SJCRH30 (cell line): ENCODE measurements around the gene IFITM1. TPM values are rescaled to one million over a fixed set of nuclear protein-coding genes. Genes with fewer than 3 reads are reported as not detected.

Experiments
- DNase-seq, 2 experiments: peaks; one replicate each; pipeline ENCODE4 v3.0.0-alpha.2; 2015 to 2020
- H3K27ac ChIP-seq: fragments of 250-450 bp; sonication (Bioruptor Pico); 2 replicates; pipeline ENCODE4 v1.5.1; 2020; ENCODE audit warnings: mild to moderate bottlenecking, moderate library complexity
- H3K27me3 ChIP-seq: fragments of 250-450 bp; sonication (Bioruptor Pico); 2 replicates; pipeline ENCODE4 v1.5.1; 2020; ENCODE audit warnings: mild to moderate bottlenecking, moderate library complexity
- H3K36me3 ChIP-seq: fragments of 250-450 bp; sonication (Bioruptor Pico); 2 replicates; pipeline ENCODE4 v1.5.1; 2020; ENCODE audit warnings: mild to moderate bottlenecking, moderate library complexity
- H3K4me1 ChIP-seq: fragments of 250-450 bp; sonication (Bioruptor Pico); 2 replicates; pipeline ENCODE4 v1.5.1; 2020; ENCODE audit warnings: mild to moderate bottlenecking, moderate library complexity
- H3K4me3 ChIP-seq: fragments of 250-450 bp; sonication (Bioruptor Pico); 2 replicates; pipeline ENCODE4 v1.5.1; 2020; ENCODE audit warnings: mild to moderate bottlenecking, moderate library complexity
- H3K9me3 ChIP-seq: fragments of 250-450 bp; sonication (Bioruptor Pico); replicated peaks from 2 replicates; pipeline ENCODE4 v1.5.1; 2020; ENCODE audit warnings: mild to moderate bottlenecking, moderate library complexity
- total RNA-seq: library from RNA; depleted of rRNA; stranded (reverse); fragments of >200 nt; shearing (Covaris generic); gene quantifications from 2 replicates; pipeline ENCODE4 v1.2.3, GENCODE V29; 2014

The IFITM1 gene
- total RNA-seq, 1 experiment from 2014 or later = 7.4 TPM

GRCh38 chr11:296171-297050 is 17.4 kb upstream of the IFITM1 start:
- Histone ChIP-seq H3K36me3 (no peaks in the 10 kb centered on the region), H3K27me3 (no peaks in the 10 kb centered on the region), H3K27ac (no peak overlapping the region), H3K4me3 (no peak overlapping the region), H3K4me1 (peaks cover 14% of the 10 kb centered on the region; the same call in 1 of the 2 replicates), H3K9me3 (no peaks in the 10 kb centered on the region)
- no peak for DNase-seq

GRCh38 chr11:297051-297585 is 16.7 kb upstream of the IFITM1 start:
- no peaks in the 10 kb centered on the region for H3K36me3 ChIP-seq
- H3K27ac ChIP-seq = no peak overlapping the region
- DNase-seq = no peak
- H3K4me3 ChIP-seq = no peak overlapping the region
- H3K4me1 ChIP-seq = peaks cover 14% of the 10 kb centered on the region; the same call in 1 of the 2 replicates
- no peaks in the 10 kb centered on the region for H3K27me3 ChIP-seq
- H3K9me3 ChIP-seq = no peaks in the 10 kb centered on the region

GRCh38 chr11:297586-298405 is 16.0 kb upstream of the IFITM1 start:
- Histone ChIP-seq H3K27me3 (no peaks in the 10 kb centered on the region), H3K27ac (no peak overlapping the region), H3K36me3 (no peaks in the 10 kb centered on the region), H3K9me3 (no peaks in the 10 kb centered on the region), H3K4me1 (peaks cover 14% of the 10 kb centered on the region; the same call in 1 of the 2 replicates), H3K4me3 (no peak overlapping the region)
- DNase-seq = peak; percentile 40 to 45

GRCh38 chr11:298406-299065 is 15.3 kb upstream of the IFITM1 start:
- peaks cover 14% of the 10 kb centered on the region; the same call in 1 of the 2 replicates for H3K4me1 ChIP-seq
- no peak overlapping the region for H3K4me3 ChIP-seq
- no peak for DNase-seq
- no peaks in the 10 kb centered on the region for H3K9me3 ChIP-seq
- H3K27me3 ChIP-seq = no peaks in the 10 kb centered on the region
- no peak overlapping the region for H3K27ac ChIP-seq
- no peaks in the 10 kb centered on the region for H3K36me3 ChIP-seq

- H3K4me1 ChIP-seq = peaks cover 14% of the 10 kb centered on the region; the same call in 1 of the 2 replicates
- no peak within 1 kb of the TSS for H3K4me3 ChIP-seq
- H3K9me3 ChIP-seq = no peaks in the 10 kb centered on the region
- H3K27ac ChIP-seq = no peak within 1 kb of the TSS
- H3K36me3 ChIP-seq = no peaks in the 10 kb centered on the region
- no peaks in the 10 kb centered on the region for H3K27me3 ChIP-seq
- no peak for DNase-seq
Observed at GRCh38 chr11:299081-299891, 14.6 kb upstream of the IFITM1 start, which contains the start of gene IFITM5. Gene IFITM5 (minus strand): TSS chr11:299526. CDS start chr11:299490, 36 bp downstream.

- Histone ChIP-seq H3K27me3 (no peaks in the 10 kb centered on the region), H3K27ac (no peak overlapping the region), H3K4me3 (no peak overlapping the region), H3K9me3 (no peaks in the 10 kb centered on the region), H3K4me1 (peaks cover 14% of the 10 kb centered on the region; the same call in 1 of the 2 replicates), H3K36me3 (no peaks in the 10 kb centered on the region)
- DNase-seq = peak; percentile 87 to 88
Observed at GRCh38 chr11:299951-300735, 13.7 kb upstream of the IFITM1 start.

GRCh38 chr11:303363-303762 is 10.5 kb upstream of the IFITM1 start:
- Histone ChIP-seq H3K27me3 (no peaks in the 10 kb centered on the region), H3K4me3 (no peak overlapping the region), H3K36me3 (no peaks in the 10 kb centered on the region), H3K4me1 (peaks cover 15% of the 10 kb centered on the region), H3K9me3 (no peaks in the 10 kb centered on the region), H3K27ac (no peak overlapping the region)
- no peak for DNase-seq

- no peaks in the 10 kb centered on the region for H3K27me3 ChIP-seq
- no peak overlapping the region for H3K27ac ChIP-seq
- DNase-seq = no peak
Observed at GRCh38 chr11:304061-304506, 9.8 kb upstream of the IFITM1 start.

GRCh38 chr11:304915-305843 is 8.7 kb upstream of the IFITM1 start:
- no peaks in the 10 kb centered on the region for H3K9me3 ChIP-seq
- no peak overlapping the region for H3K4me3 ChIP-seq
- H3K4me1 ChIP-seq = peaks cover 13% of the 10 kb centered on the region
- peak in 1 of 2 experiments; percentile 63 for DNase-seq
- no peaks in the 10 kb centered on the region for H3K36me3 ChIP-seq
- no peaks in the 10 kb centered on the region for H3K27me3 ChIP-seq
- H3K27ac ChIP-seq = no peak overlapping the region

More at GRCh38 chr11:304061-304506, 9.8 kb upstream of the IFITM1 start:
- Histone ChIP-seq H3K4me1 (peaks cover 15% of the 10 kb centered on the region), H3K4me3 (no peak overlapping the region), H3K36me3 (no peaks in the 10 kb centered on the region), H3K9me3 (no peaks in the 10 kb centered on the region)

GRCh38 chr11:305844-306211 is 8.0 kb upstream of the IFITM1 start:
- Histone ChIP-seq H3K9me3 (no peaks in the 10 kb centered on the region), H3K27me3 (no peaks in the 10 kb centered on the region), H3K27ac (no peak overlapping the region), H3K36me3 (no peaks in the 10 kb centered on the region), H3K4me1 (peaks cover 10% of the 10 kb centered on the region), H3K4me3 (no peak overlapping the region)
- no peak for DNase-seq

- Histone ChIP-seq H3K4me3 (no peak overlapping the region), H3K9me3 (no peaks in the 10 kb centered on the region), H3K36me3 (no peaks in the 10 kb centered on the region), H3K4me1 (peaks cover 10% of the 10 kb centered on the region), H3K27ac (no peak overlapping the region), H3K27me3 (no peaks in the 10 kb centered on the region)
- DNase-seq = no peak
Observed at GRCh38 chr11:306645-307371, 7.0 kb upstream of the IFITM1 start.
